Lower leg skin (tissue), 4 donors: ENCODE results near the gene GSK3B. TPM values are rescaled to one million over a fixed set of nuclear protein-coding genes. Genes with fewer than 3 reads are reported as not detected.

Experiments
- DNase-seq, 2 donors: peaks; one replicate each; pipeline ENCODE4 v3.0.0-alpha.2; 2019; ENCODE audit warnings: low spot score in 2 of 2
- H3K4me3 ChIP-seq: fragments of 200-600 bp; sonication (generic); 2 replicates; pipeline ENCODE4 v1.5.1; 2017; ENCODE audit warnings: mild to moderate bottlenecking, low read depth; ENCODE audit not compliant: poor library complexity, severe bottlenecking
- CTCF ChIP-seq, 3 donors: fragments of 450-650 bp; IDR thresholded peaks; one replicate each; pipeline ENCODE4 v1.5.1; 2016; ENCODE audit warnings: antibody characterized with exemption in 3 of 3, mild to moderate bottlenecking in 3 of 3, moderate library complexity in 2 of 3
- POLR2A ChIP-seq, 2 donors: fragments of 450-650 bp; IDR thresholded peaks; one replicate each; pipeline ENCODE4 v1.6.1; 2016 to 2017; ENCODE audit warnings: antibody characterized with exemption in 2 of 2, mild to moderate bottlenecking in 1 of 2, moderate library complexity in 1 of 2
- WGBS, 2 donors: methylation state at CpG; one replicate each; pipeline ENCODE4 v1.1.5; 2018; 5-methylcytosine and 5-hydroxymethylcytosine counted together
- intact Hi-C: fragments of 100-400 bp; cut with DNase I; formaldehyde crosslinking; loops from one replicate; pipeline ENCODE4 v1.15.0; 2023; ENCODE audit warnings: low total_unique reads
- total RNA-seq, 4 donors: library from RNA; depleted of rRNA; stranded (reverse); fragments of >200 nt; gene quantifications; one replicate each; pipeline ENCODE4 v1.1.0, GENCODE V29; 2016

GSK3B gene
- total RNA-seq, 4 donors from 2014 or later = 37.3 to 48.7 (median 46.0) TPM

DNA sequence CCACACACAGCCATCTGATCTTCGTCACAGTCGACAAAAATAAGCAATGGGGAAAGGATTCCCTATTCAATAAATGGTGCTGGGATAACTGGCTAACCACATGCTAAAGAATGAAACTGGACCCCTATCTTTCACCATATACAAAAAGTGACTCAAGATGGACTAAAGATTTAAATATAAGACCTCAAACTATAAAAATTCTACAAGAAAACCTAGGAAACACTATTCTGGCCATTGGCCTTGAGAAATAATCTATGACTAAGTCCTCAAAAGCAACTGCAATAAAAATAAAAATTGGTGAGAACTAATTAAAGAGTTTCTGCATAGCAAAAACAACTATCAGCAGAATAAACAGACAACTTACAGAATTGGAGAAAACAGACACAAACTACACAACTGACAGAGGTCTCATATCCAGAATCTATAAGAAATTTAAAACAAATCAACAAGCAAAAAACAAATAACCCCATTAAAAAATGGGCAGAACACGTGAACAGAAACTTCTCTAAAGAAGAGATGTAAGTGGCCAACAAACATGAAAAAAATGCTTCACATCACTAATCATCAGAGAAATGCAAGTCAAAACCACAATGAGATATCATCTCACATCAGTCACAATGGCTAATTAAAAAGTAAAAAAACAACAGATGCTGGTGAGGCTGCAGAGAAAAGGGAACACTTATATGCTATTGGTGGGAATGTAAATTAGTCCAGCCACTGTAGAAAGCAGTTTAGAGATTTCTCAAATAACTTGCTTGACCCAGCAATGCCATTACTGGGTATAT, 208.3 kb downstream of the GSK3B start:
- DNase-seq = no peak
- 94 to 96% methylated on average over 3 of the region's 3 CpGs for WGBS, 2 donors
- H3K4me3 ChIP-seq = no peak overlapping the region
- TF ChIP-seq CTCF (IDR thresholded peaks at IDR 0.05) (no peak), POLR2A (IDR thresholded peaks at IDR 0.05) (no peak)
- intact Hi-C loops = loop anchor here (10.0 kb wide), 1 partner anchor 299 kb away; no protein-coding TSS in a partner anchor

DNA sequence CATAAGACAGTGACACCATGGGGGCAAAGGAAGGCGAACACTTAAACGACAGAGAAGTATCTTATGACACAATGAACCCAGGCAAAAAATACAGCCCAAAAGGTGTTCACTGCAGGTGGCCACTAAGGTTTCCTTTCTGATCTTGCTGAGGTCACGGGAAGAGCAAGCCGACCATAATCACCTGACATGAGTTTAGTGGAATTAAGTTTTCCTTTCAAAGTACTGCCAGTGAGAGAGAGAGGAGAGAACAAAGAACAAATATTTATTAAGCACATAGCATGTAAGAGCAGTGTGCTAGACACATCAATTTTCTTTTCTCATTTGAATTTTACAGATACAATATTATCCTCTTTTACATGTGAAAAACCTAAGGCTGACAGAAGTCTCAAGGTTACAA, 210.1 kb downstream of the GSK3B start:
- DNase-seq = no peak
- no peak overlapping the region for H3K4me3 ChIP-seq
- WGBS, 2 donors = 94 to 95% methylated on average over 4 of the region's 4 CpGs
- no peak for TF ChIP-seq CTCF (IDR thresholded peaks at IDR 0.05)
- TF ChIP-seq POLR2A (IDR thresholded peaks at IDR 0.05) = no peak
- intact Hi-C loops = loop anchor here (10.0 kb wide), 1 partner anchor 301 kb away; no protein-coding TSS in a partner anchor

DNA sequence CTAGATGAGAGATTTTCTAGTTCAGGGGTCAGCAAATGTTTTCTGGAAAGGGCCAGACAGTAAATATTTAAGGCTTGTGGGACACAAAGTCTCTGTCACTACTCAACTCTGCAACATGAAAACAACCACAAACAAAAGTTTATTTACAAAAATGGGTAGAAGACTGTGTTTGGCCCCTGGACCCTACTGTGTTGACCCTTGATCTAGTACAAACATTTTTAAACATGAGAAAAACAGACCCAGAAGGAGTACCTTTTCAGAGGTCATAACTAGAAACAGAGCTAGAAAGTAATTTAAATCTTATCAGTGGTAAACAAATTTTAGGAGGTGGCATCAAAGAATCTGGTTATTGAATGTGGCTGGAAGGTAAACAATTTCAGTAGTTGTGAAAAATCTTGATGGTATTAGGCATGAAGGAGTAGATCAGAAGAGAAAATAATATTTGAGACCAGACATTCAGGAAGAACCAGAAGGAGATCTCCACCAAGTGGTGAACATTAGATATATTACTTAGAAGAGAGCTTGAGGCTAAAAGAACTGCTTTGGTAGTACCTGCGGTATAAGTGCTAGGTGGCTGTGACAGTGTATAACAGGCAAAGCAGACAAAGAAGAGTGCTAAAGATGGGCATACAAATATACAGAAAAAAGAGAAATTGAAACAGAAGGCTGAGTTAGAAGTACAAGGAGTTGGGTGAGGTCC, 210.6 kb downstream of the GSK3B start:
- TF ChIP-seq CTCF (IDR thresholded peaks at IDR 0.05) = no peak
- no peak for TF ChIP-seq POLR2A (IDR thresholded peaks at IDR 0.05)
- no peak for DNase-seq
- intact Hi-C loops = loop anchor here (10.0 kb wide), 1 partner anchor 301 kb away; no protein-coding TSS in a partner anchor
- no peak overlapping the region for H3K4me3 ChIP-seq
- WGBS, 2 donors = 89 to 97% methylated on average over 1 of the region's 1 CpG

DNA sequence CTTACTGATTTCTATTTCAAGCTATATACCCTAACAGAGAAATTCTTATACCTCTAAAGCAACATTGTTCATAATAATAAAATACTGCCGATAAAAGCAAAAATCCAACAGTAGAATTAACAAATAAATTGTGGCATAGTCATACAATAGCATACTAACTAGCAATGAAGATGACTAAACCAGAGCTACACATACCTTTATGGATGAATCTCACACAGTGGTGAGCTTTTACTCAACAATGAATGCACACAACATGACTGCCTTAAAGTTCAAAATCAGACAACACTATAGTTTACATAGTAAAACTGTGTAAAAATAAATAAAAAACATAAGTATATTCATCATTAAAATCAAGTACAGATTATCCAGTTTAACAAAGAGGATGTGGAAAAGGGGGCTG, 213.3 kb downstream of the GSK3B start:
- 98 to 100% methylated on average over 1 of the region's 1 CpG for WGBS, 2 donors
- intact Hi-C loops = loop anchor here (10.0 kb wide), 1 partner anchor 304 kb away; no protein-coding TSS in a partner anchor
- no peak overlapping the region for H3K4me3 ChIP-seq
- no peak for DNase-seq
- TF ChIP-seq CTCF (IDR thresholded peaks at IDR 0.05) (no peak), POLR2A (IDR thresholded peaks at IDR 0.05) (no peak)

- intact Hi-C loops = no loop called here
- WGBS, 2 donors = 69 to 77% methylated on average over 2 of the region's 2 CpGs
- DNase-seq = no peak
- TF ChIP-seq CTCF (IDR thresholded peaks at IDR 0.05) (no peak), POLR2A (IDR thresholded peaks at IDR 0.05) (no peak)
- H3K4me3 ChIP-seq = no peak overlapping the region
Measured at GRCh38 chr3:119873646-119874045, 220.6 kb downstream of the GSK3B start.
